Measurements from ENCODE around the gene MESP2. TPM values are rescaled to one million over a fixed set of nuclear protein-coding genes. Genes with fewer than 3 reads are reported as not detected.

The MESP2 gene
- total RNA-seq, 2 experiments from 2014 or later = not detected

DNA sequence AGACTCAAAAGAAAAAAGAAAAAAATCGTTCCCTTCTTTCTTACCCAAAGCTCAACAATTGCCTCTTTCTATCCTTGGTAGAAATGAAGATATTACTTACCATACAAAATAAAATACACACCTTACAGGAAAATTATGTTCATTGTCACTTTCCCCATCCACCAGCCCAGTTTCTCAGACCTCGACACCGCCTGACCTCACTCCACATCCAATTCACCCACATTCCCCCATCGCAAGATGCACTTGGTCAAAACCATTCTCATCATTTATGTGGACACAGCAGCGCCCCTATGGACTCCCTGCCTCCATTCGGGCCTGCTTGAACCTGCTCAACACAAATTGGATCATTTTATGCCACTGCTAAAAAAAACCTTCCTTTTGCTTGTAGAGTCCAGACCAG, 31.6 kb downstream of the MESP2 start:
- CTCF ChIA-PET = no interaction called here
- DNase-seq (no peak), ATAC-seq (ENCODE audit: poor library complexity) (no peak)
- no peak overlapping the region for H3K4me3 Mint-ChIP-seq
- H3K27ac Mint-ChIP-seq = no peak overlapping the region
- peaks cover under 1 to 2% of the 10 kb centered on the region in 2 experiments for H3K27me3 ChIP-seq (ENCODE audit: control insufficient read depth in 1 of 2, insufficient read depth in 2 of 2, low read length in 2 of 2)
- no peaks in the 10 kb centered on the region for H3K9me3 Mint-ChIP-seq
- intact Hi-C loops (cut with DNase I, micrococcal nuclease) = no loop called here
- peaks cover 10% of the 10 kb centered on the region for H3K27me3 Mint-ChIP-seq
- no peak overlapping the region for H3K4me3 ChIP-seq (ENCODE audit: low read length)
- no peaks in the 10 kb centered on the region for H3K36me3 ChIP-seq (ENCODE audit: insufficient read depth, low read length)
- H3K4me1 Mint-ChIP-seq (ENCODE audit: low read depth) = no peaks in the 10 kb centered on the region
- H3K36me3 Mint-ChIP-seq (ENCODE audit: low read depth) = no peaks in the 10 kb centered on the region
- H3K9me3 ChIP-seq (ENCODE audit: control insufficient read depth in 1 of 2, insufficient read depth in 1 of 2, low read length in 2 of 2) = no peaks in the 10 kb centered on the region
- TF ChIP-seq CTCF (IDR thresholded peaks at IDR 0.05) = no peak
- POLR2A ChIA-PET = no interaction called here
- H3K4me1 ChIP-seq (ENCODE audit: insufficient read depth, low read length) = no peaks in the 10 kb centered on the region
- H3K27ac ChIP-seq (ENCODE audit: low read depth in 1 of 2, low read length in 2 of 2) = no peak overlapping the region

- Mint-ChIP-seq H3K27ac (no peak overlapping the region), H3K9me3 (no peaks in the 10 kb centered on the region), H3K27me3 (peaks cover 16% of the 10 kb centered on the region), H3K4me1 (ENCODE audit: low read depth) (no peaks in the 10 kb centered on the region), H3K36me3 (ENCODE audit: low read depth) (no peaks in the 10 kb centered on the region), H3K4me3 (no peak overlapping the region)
- TF ChIP-seq CTCF (IDR thresholded peaks at IDR 0.05) = no peak
- Histone ChIP-seq H3K4me3 (ENCODE audit: low read length) (no peak overlapping the region), H3K4me1 (ENCODE audit: insufficient read depth, low read length) (no peaks in the 10 kb centered on the region), H3K9me3 (ENCODE audit: control insufficient read depth in 1 of 2, insufficient read depth in 1 of 2, low read length in 2 of 2) (no peaks in the 10 kb centered on the region), H3K36me3 (ENCODE audit: insufficient read depth, low read length) (no peaks in the 10 kb centered on the region), H3K27ac (ENCODE audit: low read depth in 1 of 2, low read length in 2 of 2) (no peak overlapping the region), H3K27me3 (ENCODE audit: control insufficient read depth in 1 of 2, insufficient read depth in 2 of 2, low read length in 2 of 2) (peaks cover 7 to 8% of the 10 kb centered on the region in 2 experiments)
- no peak for ATAC-seq (ENCODE audit: poor library complexity)
- CTCF ChIA-PET = no interaction called here
- DNase-seq = no peak
- POLR2A ChIA-PET = no interaction called here
- intact Hi-C loops (cut with DNase I, micrococcal nuclease) = no loop called here
Observed at GRCh38 chr15:89808160-89808870, 32.2 kb downstream of the MESP2 start.

- ChIA-PET CTCF (no interaction called here), POLR2A (no interaction called here)
- Mint-ChIP-seq H3K9me3 (no peaks in the 10 kb centered on the region), H3K4me1 (ENCODE audit: low read depth) (no peaks in the 10 kb centered on the region), H3K36me3 (ENCODE audit: low read depth) (no peaks in the 10 kb centered on the region), H3K27ac (no peak overlapping the region), H3K4me3 (no peak overlapping the region), H3K27me3 (peaks cover 20% of the 10 kb centered on the region)
- Histone ChIP-seq H3K9me3 (ENCODE audit: control insufficient read depth in 1 of 2, insufficient read depth in 1 of 2, low read length in 2 of 2) (peaks cover 0 to 5% of the 10 kb centered on the region in 2 experiments), H3K27me3 (ENCODE audit: control insufficient read depth in 1 of 2, insufficient read depth in 2 of 2, low read length in 2 of 2) (peaks cover 14 to 16% of the 10 kb centered on the region in 2 experiments), H3K4me3 (ENCODE audit: low read length) (no peak overlapping the region), H3K36me3 (ENCODE audit: insufficient read depth, low read length) (no peaks in the 10 kb centered on the region), H3K4me1 (ENCODE audit: insufficient read depth, low read length) (peaks cover 6% of the 10 kb centered on the region), H3K27ac (ENCODE audit: low read depth in 1 of 2, low read length in 2 of 2) (no peak overlapping the region)
- TF ChIP-seq CTCF (IDR thresholded peaks at IDR 0.05) = no peak
- no peak for DNase-seq
- no peak for ATAC-seq (ENCODE audit: poor library complexity)
- intact Hi-C loops (cut with DNase I, micrococcal nuclease) = no loop called here
Observed at GRCh38 chr15:89809093-89809786, 33.1 kb downstream of the MESP2 start.
